Ovary (tissue), 9 donors: ENCODE data around the gene TOP3B. TPM values are rescaled to one million over a fixed set of nuclear protein-coding genes. Genes with fewer than 3 reads are reported as not detected.

ENCODE experiments used
- DNase-seq, 5 donors: peaks; one replicate each; pipeline ENCODE4 v3.0.0-alpha.2; 2019 to 2020
- H3K27ac ChIP-seq, 2 donors: fragments of 200-600 bp; one replicate each; pipeline versions ENCODE4 v1.5.1 to v1.8.0; 2019 to 2022
- H3K27me3 ChIP-seq: fragments of 200-600 bp; one replicate; pipeline ENCODE4 v1.8.0; 2022
- H3K36me3 ChIP-seq: fragments of 200-600 bp; sonication (generic); one replicate; pipeline ENCODE4 v1.5.1; 2019
- H3K4me1 ChIP-seq: one replicate; pipeline ENCODE4 v1.8.1; 2013; ENCODE audit warnings: mild to moderate bottlenecking, moderate library complexity; ENCODE audit not compliant: insufficient read depth
- H3K4me3 ChIP-seq: fragments of 200-600 bp; sonication (generic); one replicate; pipeline ENCODE4 v1.5.1; 2017
- H3K9me3 ChIP-seq, 2 donors: fragments of 200-600 bp in 1 of 2; sonication (generic) in 1 of 2; one replicate each; pipeline versions ENCODE4 v1.5.1 to v1.8.1; 2013 to 2019; ENCODE audit warnings: mild to moderate bottlenecking in 1 of 2, moderate library complexity in 1 of 2
- EP300 ChIP-seq: sonication (generic); formaldehyde crosslinking; IDR thresholded peaks from one replicate; pipeline ENCODE4 v1.6.1; 2017; ENCODE audit warnings: antibody characterized with exemption
- POLR2A ChIP-seq: fragments of 450-650 bp; IDR thresholded peaks from one replicate; pipeline ENCODE4 v1.6.1; 2017; ENCODE audit warnings: antibody characterized with exemption, mild to moderate bottlenecking, moderate library complexity
- WGBS, 3 donors: extraction: QIAGEN DNeasy Blood & Tissue Kit in 1 of 3; methylation state at CpG; one replicate each; pipeline versions ENCODE4 v1.1.5 to v1.1.7; 2013 to 2017; 5-methylcytosine and 5-hydroxymethylcytosine counted together
- intact Hi-C, 4 donors: fragments of 100-400 bp; cut with DNase I; formaldehyde crosslinking; loops; one replicate each; pipeline versions ENCODE4 v1.11.0 to v1.15.1; 2022 to 2023
- polyA plus RNA-seq, 2 donors: library from polyadenylated mRNA; stranded (reverse); fragments of 200-250 nt in 1 of 2; fragments of 350-450 nt in 1 of 2; fragmentation: Illumina TruSeq in 1 of 2; extraction: RNeasy Lipid Tissue Mini Kit (QIAGEN cat#74804) in 1 of 2; gene quantifications; one replicate each; pipeline ENCODE4 v1.2.3, GENCODE V29; 2013 to 2014
- total RNA-seq, 7 donors: library from RNA; depleted of rRNA in 2 of 7; stranded (reverse); fragments of >200 nt in 2 of 7; fragmentation: NEBNext Ultra II Directional in 3 of 7; extraction: Animal tissue kit (Norgen Biotek cat#: 25700) in 3 of 7; gene quantifications; one replicate each; pipeline versions ENCODE4 v1.1.0 to v1.2.4, GENCODE V29; 2016 to 2023
- TF ChIP-seq, protein P1 (sequence below), 3 donors: fragments of 450-650 bp in 2 of 3; fragments of 200-600 bp in 1 of 3; IDR thresholded peaks; one replicate each; pipeline versions ENCODE4 v1.5.1 to v1.8.0; 2016 to 2022; ENCODE audit warnings: antibody characterized with exemption in 3 of 3, mild to moderate bottlenecking in 1 of 3
- donor health status: DM: no; HTN: no; CAD: no; lungs with moderate emphysema.
- donor health status: DM: no; HTN: no; CAD: no.
- donor health status: Bipolar disorder and iron deficiency.
- donor health status: DM: yes; HTN: yes; CAD: no.
- donor health status: DM: no; HTN: no; CAD: no.
- donor health status: DM: yes; HTN: yes; CAD: no.

The TOP3B gene
- total and polyA plus RNA-seq, 9 donors, result 9.1 to 31.5 (median 24.1) TPM

DNA sequence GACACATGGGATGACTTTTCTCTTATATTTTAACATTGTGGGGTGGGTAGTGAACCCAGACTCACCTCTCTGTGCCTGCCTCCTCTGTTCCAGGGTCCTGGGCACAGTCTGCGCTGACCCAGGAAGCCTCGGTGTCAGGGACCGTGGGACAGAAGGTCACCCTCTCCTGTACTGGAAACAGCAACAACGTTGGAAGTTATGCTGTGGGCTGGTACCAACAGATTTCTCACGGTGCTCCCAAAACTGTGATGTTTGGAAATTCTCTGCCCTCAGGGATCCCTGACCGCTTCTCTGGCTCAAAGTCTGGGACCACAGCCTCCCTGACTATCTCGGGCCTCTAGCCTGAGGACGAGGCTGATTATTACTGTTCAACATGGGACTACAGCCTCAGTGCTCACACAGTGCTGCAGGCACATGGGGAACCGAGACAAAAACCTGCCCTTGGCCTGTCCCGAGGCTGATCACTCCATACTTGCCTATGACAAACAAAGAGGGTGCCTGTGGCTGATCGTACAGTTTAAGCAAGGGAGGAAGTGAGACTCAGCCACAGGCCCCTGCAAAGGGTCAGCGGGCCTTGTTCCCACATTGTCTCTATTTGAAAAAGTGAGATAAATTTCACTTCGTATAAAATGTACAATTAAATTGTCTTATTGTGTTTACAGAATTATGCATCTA lies 43.7 kb upstream of the TOP3B start:
- no peak overlapping the region for H3K27ac ChIP-seq
- no peaks in the 10 kb centered on the region for H3K9me3 ChIP-seq
- no peaks in the 10 kb centered on the region for H3K36me3 ChIP-seq
- WGBS, 3 donors, result 75 to 81% (median 77%) methylated on average over 13 of the region's 13 CpGs
- no peak overlapping the region for H3K4me3 ChIP-seq
- H3K4me1 ChIP-seq, result no peaks in the 10 kb centered on the region
- intact Hi-C loops, result no loop called here
- no peak for TF ChIP-seq POLR2A
- DNase-seq, result no peak
- H3K27me3 ChIP-seq, result no peaks in the 10 kb centered on the region

DNA sequence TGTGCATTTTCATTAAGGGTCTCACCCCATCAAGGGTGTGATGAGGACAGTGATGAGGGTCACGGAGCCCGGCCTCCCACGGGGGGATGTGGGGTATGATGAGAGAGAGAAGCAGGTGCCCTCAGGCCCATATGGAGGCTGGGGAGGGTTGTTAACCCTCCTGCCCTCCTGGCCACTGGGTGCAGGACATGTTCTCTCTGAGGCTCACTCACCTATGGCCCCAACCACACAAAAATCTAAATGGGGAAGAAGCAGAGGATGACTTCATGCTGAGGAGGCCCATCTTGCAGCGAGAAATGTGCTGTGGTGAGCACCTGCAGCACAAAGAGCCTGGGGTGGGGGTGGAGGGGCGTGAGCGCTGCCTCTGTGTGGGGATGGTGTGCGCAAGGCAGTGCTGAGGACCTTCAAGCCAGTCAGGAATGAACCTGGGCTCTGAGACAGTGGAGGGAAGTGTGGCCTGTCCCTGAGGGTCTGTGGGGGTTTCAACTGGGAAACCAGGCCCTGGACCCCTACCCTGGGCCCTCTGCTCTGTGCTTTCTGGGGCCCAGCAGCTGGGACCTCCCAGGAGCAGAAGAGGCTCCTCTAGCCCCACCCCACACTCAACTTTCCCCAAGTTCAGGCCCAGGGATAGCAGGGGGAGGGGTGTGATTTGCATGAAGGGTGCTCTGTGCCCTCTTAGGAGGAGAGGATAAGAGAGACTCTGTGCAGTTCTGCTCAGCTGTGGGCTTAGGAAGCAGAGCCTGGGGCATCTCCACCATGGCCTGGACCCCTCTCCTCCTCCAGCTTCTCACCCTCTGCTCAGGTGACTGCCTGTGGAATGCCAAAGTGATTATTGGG lies 43.0 kb upstream of the TOP3B start:
- Histone ChIP-seq H3K9me3 (no peaks in the 10 kb centered on the region), H3K27me3 (no peaks in the 10 kb centered on the region), H3K36me3 (no peaks in the 10 kb centered on the region), H3K4me3 (no peak overlapping the region), H3K27ac (no peak overlapping the region), H3K4me1 (no peaks in the 10 kb centered on the region)
- intact Hi-C loops, result no loop called here
- TF ChIP-seq, protein P1, sequence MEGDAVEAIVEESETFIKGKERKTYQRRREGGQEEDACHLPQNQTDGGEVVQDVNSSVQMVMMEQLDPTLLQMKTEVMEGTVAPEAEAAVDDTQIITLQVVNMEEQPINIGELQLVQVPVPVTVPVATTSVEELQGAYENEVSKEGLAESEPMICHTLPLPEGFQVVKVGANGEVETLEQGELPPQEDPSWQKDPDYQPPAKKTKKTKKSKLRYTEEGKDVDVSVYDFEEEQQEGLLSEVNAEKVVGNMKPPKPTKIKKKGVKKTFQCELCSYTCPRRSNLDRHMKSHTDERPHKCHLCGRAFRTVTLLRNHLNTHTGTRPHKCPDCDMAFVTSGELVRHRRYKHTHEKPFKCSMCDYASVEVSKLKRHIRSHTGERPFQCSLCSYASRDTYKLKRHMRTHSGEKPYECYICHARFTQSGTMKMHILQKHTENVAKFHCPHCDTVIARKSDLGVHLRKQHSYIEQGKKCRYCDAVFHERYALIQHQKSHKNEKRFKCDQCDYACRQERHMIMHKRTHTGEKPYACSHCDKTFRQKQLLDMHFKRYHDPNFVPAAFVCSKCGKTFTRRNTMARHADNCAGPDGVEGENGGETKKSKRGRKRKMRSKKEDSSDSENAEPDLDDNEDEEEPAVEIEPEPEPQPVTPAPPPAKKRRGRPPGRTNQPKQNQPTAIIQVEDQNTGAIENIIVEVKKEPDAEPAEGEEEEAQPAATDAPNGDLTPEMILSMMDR (IDR thresholded peaks at IDR 0.05), result no peak
- TF ChIP-seq EP300 (no peak), POLR2A (no peak)
- 77 to 86% (median 85%) methylated on average over 7 of the region's 7 CpGs for WGBS, 3 donors
- no peak for DNase-seq

DNA sequence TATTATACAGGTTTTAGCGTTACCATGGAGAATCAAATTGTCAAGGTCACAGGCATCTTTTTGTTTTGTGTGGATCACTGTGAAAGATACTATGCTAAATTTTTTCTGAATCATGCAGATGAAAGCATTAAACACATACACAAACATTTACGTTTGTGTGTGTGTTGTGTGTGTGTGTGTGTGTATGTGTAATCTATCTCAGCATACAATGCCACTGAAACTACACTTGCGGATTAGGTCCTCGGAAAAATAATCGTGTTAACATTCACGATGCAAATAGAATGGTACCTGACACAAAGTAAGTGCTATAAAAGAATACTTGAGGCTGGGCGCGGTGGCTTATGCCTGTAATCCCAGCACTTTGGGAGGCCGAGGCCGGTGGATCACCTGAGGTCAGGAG lies 41.9 kb upstream of the TOP3B start:
- intact Hi-C loops, result no loop called here
- no peaks in the 10 kb centered on the region for H3K4me1 ChIP-seq
- no peak for DNase-seq
- no peaks in the 10 kb centered on the region for H3K9me3 ChIP-seq
- H3K27me3 ChIP-seq, result no peaks in the 10 kb centered on the region
- 84 to 92% (median 86%) methylated on average over 10 of the region's 10 CpGs for WGBS, 3 donors
- H3K36me3 ChIP-seq, result no peaks in the 10 kb centered on the region
- no peak overlapping the region for H3K4me3 ChIP-seq
- H3K27ac ChIP-seq, result no peak overlapping the region
- TF ChIP-seq, protein P1 (IDR thresholded peaks at IDR 0.05), result no peak
- TF ChIP-seq POLR2A (no peak), EP300 (no peak)

DNA sequence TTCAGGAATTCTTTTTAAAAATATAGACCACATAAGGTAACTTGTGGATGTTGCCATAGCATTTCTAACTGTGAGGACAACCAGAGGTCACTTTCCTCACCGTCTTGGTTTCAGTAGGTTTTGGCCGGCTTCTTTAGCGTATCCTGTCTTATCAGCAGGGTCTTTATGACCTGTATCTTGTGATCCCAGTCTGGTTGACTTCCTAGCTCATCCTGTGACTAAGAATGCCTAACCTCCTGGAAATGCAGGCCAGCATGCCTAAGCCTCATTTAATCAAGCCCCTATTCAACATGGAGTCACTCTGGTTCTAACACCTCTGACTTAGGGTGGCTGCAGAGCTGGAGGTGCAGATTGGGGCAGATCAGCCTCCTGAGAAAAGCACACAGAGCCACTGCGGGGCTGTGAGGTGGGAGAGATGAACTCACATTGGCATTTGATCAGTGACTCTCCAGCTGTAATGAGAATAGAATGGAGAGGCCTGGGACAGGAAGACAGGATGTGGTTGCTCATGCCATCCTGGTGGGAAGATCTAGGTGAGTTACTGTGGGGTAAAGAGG lies 41.1 kb upstream of the TOP3B start:
- intact Hi-C loops, result no loop called here
- TF ChIP-seq, protein P1 (IDR thresholded peaks at IDR 0.05), result no peak
- TF ChIP-seq POLR2A (no peak), EP300 (no peak)
- no peaks in the 10 kb centered on the region for H3K27me3 ChIP-seq
- no peak overlapping the region for H3K4me3 ChIP-seq
- no peaks in the 10 kb centered on the region for H3K4me1 ChIP-seq
- H3K27ac ChIP-seq, result no peak overlapping the region
- no peak for DNase-seq
- 57 to 71% (median 63%) methylated on average over 4 of the region's 4 CpGs for WGBS, 3 donors
- no peaks in the 10 kb centered on the region for H3K36me3 ChIP-seq
- no peaks in the 10 kb centered on the region for H3K9me3 ChIP-seq
